K562 (cell line): ENCODE measurements around the gene KRT39. TPM values are rescaled to one million over a fixed set of nuclear protein-coding genes. Genes with fewer than 3 reads are reported as not detected.

ENCODE experiments used
- CHD2 ChIP-seq: IDR thresholded peaks from 2 replicates; pipeline ENCODE4 v1.6.1; 2011; ENCODE audit warnings: low read depth, low read length
- LARP7 ChIP-seq: fragments of 450-650 bp; IDR thresholded peaks from 2 replicates; pipeline ENCODE4 v1.6.1; 2016
- LCOR ChIP-seq: sonication (generic); formaldehyde crosslinking; IDR thresholded peaks from 2 replicates; pipeline ENCODE4 v1.8.0; 2022; ENCODE audit warnings: mild to moderate bottlenecking, missing genetic modification reagents
- MAFF ChIP-seq: IDR thresholded peaks from 2 replicates; pipeline ENCODE4 v1.6.1; 2012; ENCODE audit warnings: low read length, improper control_type of control experiment
- PML ChIP-seq: IDR thresholded peaks from 2 replicates; pipeline ENCODE4 v1.6.1; 2012; ENCODE audit warnings: low read length, inconsistent platforms
- ZNF431 ChIP-seq: sonication (generic); formaldehyde crosslinking; IDR thresholded peaks from 2 replicates; pipeline ENCODE4 v1.8.0; 2022; ENCODE audit warnings: mild to moderate bottlenecking, missing genetic modification reagents
- polyA plus RNA-seq, 8 experiments: library from polyadenylated mRNA; depleted of rRNA in 4 of 8; stranded (reverse) in 5 of 8; unstranded in 3 of 8; fragments of >200 nt; fragmentation: Nextera tagmentation in 2 of 8; fragmentation: Illumina TruSeq in 1 of 8; extraction: Ambion mirVana in 2 of 8; extraction: Trizol in 1 of 8; gene quantifications; 2 replicates each; pipeline versions ENCODE4 v1.2.1 to v1.2.3, GENCODE V29; 2011 to 2014; ENCODE audit warnings: inconsistent platforms in 1 of 8, missing spikeins in 1 of 8
- total RNA-seq, 7 experiments: library from RNA; depleted of rRNA in 6 of 7; stranded (reverse); fragments of >200 nt in 6 of 7; fragmentation: Illumina TruSeq in 2 of 7; extraction: Trizol in 2 of 7; gene quantifications; 2 replicates each; pipeline versions ENCODE4 v1.2.1 to v1.2.3, GENCODE V29; 2011 to 2021; ENCODE audit warnings: low replicate concordance in 1 of 7
- TF ChIP-seq, protein P1 (sequence below): fragments of 450-650 bp; IDR thresholded peaks from 2 replicates; pipeline ENCODE4 v1.6.1; 2016; ENCODE audit warnings: mild to moderate bottlenecking, moderate library complexity
- TF ChIP-seq, protein P2 (sequence below): fragments of 450-650 bp; formaldehyde crosslinking; IDR thresholded peaks from 2 replicates; pipeline ENCODE4 v1.4.0; 2022; ENCODE audit warnings: missing genetic modification characterization
- TF ChIP-seq, protein P3 (sequence below): IDR thresholded peaks from 2 replicates; pipeline ENCODE4 v1.6.1; 2016; ENCODE audit warnings: missing genetic modification characterization, missing compliant biosample characterization
- TF ChIP-seq, protein P4 (sequence below): sonication (generic); formaldehyde crosslinking; IDR thresholded peaks from 2 replicates; pipeline ENCODE4 v1.8.1; 2023; ENCODE audit warnings: mild to moderate bottlenecking, missing genetic modification reagents

KRT39 gene
- total and polyA plus RNA-seq, 9 of the 15 experiments (the other 6 are each of a cell fraction or from before 2014, with no cell fraction given), result not detected

DNA sequence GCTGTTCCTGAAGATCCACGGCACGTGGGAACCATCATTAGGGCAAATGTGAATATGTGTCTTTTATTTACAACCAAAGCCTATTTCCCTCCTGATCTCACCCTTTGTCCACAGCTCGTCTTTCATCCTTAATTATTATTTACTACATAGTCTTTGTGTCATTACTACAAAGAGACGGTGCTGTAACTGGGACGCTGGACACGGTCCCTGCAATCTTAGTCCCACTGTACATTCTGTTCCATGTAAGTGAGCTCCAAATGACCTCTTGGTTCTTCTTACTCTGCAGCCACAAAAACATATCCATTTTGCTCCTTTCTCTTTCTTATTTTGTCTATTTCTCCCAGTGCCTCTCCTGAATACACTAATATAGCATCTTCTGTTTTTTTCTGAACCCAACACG, 16.6 kb downstream of the KRT39 start (continued):
- TF ChIP-seq, protein P1, sequence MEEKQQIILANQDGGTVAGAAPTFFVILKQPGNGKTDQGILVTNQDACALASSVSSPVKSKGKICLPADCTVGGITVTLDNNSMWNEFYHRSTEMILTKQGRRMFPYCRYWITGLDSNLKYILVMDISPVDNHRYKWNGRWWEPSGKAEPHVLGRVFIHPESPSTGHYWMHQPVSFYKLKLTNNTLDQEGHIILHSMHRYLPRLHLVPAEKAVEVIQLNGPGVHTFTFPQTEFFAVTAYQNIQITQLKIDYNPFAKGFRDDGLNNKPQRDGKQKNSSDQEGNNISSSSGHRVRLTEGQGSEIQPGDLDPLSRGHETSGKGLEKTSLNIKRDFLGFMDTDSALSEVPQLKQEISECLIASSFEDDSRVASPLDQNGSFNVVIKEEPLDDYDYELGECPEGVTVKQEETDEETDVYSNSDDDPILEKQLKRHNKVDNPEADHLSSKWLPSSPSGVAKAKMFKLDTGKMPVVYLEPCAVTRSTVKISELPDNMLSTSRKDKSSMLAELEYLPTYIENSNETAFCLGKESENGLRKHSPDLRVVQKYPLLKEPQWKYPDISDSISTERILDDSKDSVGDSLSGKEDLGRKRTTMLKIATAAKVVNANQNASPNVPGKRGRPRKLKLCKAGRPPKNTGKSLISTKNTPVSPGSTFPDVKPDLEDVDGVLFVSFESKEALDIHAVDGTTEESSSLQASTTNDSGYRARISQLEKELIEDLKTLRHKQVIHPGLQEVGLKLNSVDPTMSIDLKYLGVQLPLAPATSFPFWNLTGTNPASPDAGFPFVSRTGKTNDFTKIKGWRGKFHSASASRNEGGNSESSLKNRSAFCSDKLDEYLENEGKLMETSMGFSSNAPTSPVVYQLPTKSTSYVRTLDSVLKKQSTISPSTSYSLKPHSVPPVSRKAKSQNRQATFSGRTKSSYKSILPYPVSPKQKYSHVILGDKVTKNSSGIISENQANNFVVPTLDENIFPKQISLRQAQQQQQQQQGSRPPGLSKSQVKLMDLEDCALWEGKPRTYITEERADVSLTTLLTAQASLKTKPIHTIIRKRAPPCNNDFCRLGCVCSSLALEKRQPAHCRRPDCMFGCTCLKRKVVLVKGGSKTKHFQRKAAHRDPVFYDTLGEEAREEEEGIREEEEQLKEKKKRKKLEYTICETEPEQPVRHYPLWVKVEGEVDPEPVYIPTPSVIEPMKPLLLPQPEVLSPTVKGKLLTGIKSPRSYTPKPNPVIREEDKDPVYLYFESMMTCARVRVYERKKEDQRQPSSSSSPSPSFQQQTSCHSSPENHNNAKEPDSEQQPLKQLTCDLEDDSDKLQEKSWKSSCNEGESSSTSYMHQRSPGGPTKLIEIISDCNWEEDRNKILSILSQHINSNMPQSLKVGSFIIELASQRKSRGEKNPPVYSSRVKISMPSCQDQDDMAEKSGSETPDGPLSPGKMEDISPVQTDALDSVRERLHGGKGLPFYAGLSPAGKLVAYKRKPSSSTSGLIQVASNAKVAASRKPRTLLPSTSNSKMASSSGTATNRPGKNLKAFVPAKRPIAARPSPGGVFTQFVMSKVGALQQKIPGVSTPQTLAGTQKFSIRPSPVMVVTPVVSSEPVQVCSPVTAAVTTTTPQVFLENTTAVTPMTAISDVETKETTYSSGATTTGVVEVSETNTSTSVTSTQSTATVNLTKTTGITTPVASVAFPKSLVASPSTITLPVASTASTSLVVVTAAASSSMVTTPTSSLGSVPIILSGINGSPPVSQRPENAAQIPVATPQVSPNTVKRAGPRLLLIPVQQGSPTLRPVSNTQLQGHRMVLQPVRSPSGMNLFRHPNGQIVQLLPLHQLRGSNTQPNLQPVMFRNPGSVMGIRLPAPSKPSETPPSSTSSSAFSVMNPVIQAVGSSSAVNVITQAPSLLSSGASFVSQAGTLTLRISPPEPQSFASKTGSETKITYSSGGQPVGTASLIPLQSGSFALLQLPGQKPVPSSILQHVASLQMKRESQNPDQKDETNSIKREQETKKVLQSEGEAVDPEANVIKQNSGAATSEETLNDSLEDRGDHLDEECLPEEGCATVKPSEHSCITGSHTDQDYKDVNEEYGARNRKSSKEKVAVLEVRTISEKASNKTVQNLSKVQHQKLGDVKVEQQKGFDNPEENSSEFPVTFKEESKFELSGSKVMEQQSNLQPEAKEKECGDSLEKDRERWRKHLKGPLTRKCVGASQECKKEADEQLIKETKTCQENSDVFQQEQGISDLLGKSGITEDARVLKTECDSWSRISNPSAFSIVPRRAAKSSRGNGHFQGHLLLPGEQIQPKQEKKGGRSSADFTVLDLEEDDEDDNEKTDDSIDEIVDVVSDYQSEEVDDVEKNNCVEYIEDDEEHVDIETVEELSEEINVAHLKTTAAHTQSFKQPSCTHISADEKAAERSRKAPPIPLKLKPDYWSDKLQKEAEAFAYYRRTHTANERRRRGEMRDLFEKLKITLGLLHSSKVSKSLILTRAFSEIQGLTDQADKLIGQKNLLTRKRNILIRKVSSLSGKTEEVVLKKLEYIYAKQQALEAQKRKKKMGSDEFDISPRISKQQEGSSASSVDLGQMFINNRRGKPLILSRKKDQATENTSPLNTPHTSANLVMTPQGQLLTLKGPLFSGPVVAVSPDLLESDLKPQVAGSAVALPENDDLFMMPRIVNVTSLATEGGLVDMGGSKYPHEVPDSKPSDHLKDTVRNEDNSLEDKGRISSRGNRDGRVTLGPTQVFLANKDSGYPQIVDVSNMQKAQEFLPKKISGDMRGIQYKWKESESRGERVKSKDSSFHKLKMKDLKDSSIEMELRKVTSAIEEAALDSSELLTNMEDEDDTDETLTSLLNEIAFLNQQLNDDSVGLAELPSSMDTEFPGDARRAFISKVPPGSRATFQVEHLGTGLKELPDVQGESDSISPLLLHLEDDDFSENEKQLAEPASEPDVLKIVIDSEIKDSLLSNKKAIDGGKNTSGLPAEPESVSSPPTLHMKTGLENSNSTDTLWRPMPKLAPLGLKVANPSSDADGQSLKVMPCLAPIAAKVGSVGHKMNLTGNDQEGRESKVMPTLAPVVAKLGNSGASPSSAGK, result no peak
- TF ChIP-seq ZNF431 (no peak), CHD2 (no peak), LARP7 (no peak), MAFF (no peak), LCOR (CRISPR knock-in tag) (no peak), PML (no peak)
- TF ChIP-seq, protein P2, sequence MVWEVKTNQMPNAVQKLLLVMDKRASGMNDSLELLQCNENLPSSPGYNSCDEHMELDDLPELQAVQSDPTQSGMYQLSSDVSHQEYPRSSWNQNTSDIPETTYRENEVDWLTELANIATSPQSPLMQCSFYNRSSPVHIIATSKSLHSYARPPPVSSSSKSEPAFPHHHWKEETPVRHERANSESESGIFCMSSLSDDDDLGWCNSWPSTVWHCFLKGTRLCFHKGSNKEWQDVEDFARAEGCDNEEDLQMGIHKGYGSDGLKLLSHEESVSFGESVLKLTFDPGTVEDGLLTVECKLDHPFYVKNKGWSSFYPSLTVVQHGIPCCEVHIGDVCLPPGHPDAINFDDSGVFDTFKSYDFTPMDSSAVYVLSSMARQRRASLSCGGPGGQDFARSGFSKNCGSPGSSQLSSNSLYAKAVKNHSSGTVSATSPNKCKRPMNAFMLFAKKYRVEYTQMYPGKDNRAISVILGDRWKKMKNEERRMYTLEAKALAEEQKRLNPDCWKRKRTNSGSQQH (CRISPR knock-in tag), result no peak
- TF ChIP-seq, protein P3, sequence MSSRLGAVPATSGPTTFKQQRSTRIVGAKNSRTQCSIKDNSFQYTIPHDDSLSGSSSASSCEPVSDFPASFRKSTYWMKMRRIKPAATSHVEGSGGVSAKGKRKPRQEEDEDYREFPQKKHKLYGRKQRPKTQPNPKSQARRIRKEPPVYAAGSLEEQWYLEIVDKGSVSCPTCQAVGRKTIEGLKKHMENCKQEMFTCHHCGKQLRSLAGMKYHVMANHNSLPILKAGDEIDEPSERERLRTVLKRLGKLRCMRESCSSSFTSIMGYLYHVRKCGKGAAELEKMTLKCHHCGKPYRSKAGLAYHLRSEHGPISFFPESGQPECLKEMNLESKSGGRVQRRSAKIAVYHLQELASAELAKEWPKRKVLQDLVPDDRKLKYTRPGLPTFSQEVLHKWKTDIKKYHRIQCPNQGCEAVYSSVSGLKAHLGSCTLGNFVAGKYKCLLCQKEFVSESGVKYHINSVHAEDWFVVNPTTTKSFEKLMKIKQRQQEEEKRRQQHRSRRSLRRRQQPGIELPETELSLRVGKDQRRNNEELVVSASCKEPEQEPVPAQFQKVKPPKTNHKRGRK (tag), result no peak
- TF ChIP-seq, protein P4, sequence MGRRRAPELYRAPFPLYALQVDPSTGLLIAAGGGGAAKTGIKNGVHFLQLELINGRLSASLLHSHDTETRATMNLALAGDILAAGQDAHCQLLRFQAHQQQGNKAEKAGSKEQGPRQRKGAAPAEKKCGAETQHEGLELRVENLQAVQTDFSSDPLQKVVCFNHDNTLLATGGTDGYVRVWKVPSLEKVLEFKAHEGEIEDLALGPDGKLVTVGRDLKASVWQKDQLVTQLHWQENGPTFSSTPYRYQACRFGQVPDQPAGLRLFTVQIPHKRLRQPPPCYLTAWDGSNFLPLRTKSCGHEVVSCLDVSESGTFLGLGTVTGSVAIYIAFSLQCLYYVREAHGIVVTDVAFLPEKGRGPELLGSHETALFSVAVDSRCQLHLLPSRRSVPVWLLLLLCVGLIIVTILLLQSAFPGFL (CRISPR knock-in tag), result no peak
